Stimulated activated naive CD8-positive, alpha-beta T cell treated with anti-CD3 and anti-CD28 coated beads, Interleukin-15, Interleukin-2, amounts not matched to agents 100 U/mL and 50 U/mL, for 24 hours (primary cell): ENCODE measurements around the gene GPC5.
"Not testable (repeated sequence)": the region's sequence is repeated elsewhere in the genome, so short reads cannot be mapped to it uniquely, and the experiment has no call there.

Source experiments
- ATAC-seq: fragments of 150-1000 bp; cut with Tn5 transposase; one replicate; pipeline ENCODE4 v1.10.0; 2021
- DNase-seq: peaks from one replicate; pipeline ENCODE4 v3.0.0; 2021

The GPC5 gene

GRCh38 chr13:92482790-92483189 is 1084.4 kb downstream of the GPC5 start:
- not testable (repeated sequence) for DNase-seq, ATAC-seq

- no peak for DNase-seq
- ATAC-seq: no peak
Measured at GRCh38 chr13:92483894-92484293, 1085.5 kb downstream of the GPC5 start.

- DNase-seq: no peak
- no peak for ATAC-seq
Measured at GRCh38 chr13:92487238-92487637, 1088.8 kb downstream of the GPC5 start.

- no peak for ATAC-seq
- no peak for DNase-seq
Measured at GRCh38 chr13:92488249-92488852, 1089.9 kb downstream of the GPC5 start.

- DNase-seq (no peak), ATAC-seq (no peak)
Measured at GRCh38 chr13:92491839-92492238, 1093.4 kb downstream of the GPC5 start.

DNA sequence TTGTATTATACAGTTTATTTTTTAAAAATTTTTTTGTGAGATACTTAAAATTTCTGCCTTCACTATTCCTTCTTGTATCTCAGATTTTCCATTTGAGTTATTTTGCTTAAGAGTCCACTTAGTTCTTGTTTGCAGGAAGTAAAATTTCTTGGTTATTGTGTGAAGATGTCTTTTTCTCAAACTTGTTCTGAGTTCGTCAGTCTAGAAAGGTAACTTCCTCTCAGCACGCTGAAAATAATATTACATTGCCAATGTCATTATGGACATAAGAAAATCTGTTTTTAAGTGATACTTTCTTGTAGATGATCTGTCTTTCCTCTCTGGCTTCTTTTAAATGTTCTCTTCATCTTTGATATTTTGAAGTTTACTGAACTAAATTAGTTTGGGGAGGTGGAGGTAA is 1096.5 kb downstream of the GPC5 start:
- DNase-seq: no peak
- ATAC-seq: no peak

DNA sequence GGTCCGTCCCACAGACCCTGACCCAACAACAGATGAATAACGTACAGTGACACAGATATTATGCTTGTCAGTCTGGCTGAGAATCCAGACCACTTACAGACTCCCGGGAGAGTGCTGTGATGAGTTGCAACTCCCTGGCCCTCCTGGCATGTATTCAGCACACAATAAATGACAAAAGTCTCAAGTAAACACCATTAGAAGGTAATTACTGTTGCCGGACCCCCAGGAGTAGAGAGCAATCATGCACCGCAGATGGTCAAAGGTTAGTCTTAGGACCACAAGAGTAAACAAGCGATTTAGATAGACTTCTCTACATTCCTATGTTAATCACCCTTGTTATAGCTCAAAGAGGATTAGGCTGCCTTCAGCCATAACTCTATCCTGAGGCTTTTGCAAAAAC is 1101.8 kb downstream of the GPC5 start:
- DNase-seq (no peak), ATAC-seq (no peak)

GRCh38 chr13:92510416-92510815 is 1112.0 kb downstream of the GPC5 start:
- no peak for DNase-seq
- no peak for ATAC-seq

DNA sequence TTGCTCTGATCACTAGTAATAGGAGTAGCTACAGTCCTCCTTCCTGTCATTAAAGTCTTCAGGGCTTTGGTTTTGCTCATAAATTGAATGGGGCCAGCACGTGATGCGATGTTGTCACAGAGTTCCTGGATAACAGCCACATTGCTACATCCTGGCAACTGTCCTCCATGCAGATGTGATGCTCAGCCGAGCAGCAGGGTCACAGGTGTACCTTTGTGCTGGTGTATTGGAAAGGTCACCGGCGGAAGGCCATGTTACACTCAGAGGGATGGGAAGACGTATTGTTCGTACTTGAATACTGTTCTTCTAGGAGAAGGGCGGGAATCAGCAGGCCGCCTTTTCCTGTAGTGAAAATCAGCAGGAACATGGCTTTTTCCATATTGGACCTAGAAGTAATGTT is 1114.4 kb downstream of the GPC5 start:
- no peak for ATAC-seq
- no peak for DNase-seq

GRCh38 chr13:92513672-92514071 is 1115.3 kb downstream of the GPC5 start:
- no peak for DNase-seq
- no peak for ATAC-seq

DNA sequence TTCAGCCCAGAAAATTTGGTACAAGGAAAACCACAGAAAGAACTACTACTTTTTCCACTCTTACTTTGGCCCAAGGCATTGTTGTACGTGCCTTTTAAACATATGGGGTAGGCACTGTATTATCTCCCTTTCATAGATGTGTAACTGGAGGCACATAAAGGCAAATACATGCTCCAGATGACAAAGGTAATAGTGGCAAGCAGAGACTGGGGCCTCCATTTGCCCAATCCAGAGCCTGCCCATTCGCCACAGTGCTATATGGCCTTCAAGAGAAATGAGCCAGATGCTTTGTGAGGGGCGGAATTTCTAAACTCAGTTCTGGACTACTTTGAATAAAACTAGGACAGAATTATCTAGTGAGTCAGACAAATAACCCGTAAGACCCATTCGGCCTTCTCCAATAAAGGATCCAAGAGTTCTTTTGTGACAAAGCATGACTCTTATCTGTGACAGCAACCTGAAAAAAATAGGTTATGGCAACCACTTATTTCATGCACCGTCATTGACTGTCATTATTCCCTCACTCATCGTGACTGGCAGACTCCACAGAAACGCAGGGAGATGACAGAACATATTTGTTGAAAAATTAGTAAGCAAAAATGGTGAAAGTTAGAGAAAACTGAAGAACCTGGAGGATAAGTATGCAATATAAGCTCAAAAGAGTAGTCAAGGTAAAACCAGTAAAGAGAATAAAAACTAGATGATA is 1116.2 kb downstream of the GPC5 start:
- ATAC-seq: no peak
- no peak for DNase-seq

- DNase-seq, ATAC-seq: not testable (repeated sequence)
Measured at GRCh38 chr13:92516878-92517277, 1118.5 kb downstream of the GPC5 start.

- not testable (repeated sequence) for ATAC-seq, DNase-seq
Measured at GRCh38 chr13:92518622-92519021, 1120.2 kb downstream of the GPC5 start.

DNA sequence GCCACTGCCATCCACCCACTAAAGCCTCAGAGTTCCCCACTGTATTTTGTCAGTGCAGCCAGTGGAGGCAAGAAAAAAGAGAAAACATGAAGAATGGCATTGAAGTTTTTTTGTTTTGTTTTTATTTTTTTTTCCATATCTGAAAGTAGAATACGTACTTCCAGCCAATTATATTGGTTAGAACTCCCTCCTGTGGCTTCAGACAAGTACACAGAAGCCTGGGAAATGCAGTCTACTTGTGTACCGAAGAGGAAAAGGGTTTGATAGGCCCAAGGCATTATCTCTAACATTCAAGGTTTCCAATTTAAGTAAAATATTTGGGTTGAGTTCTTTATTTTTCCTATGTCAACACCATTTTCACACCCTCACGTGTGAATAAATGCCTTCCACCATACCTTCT is 1131.9 kb downstream of the GPC5 start:
- no peak for DNase-seq
- ATAC-seq: no peak

DNA sequence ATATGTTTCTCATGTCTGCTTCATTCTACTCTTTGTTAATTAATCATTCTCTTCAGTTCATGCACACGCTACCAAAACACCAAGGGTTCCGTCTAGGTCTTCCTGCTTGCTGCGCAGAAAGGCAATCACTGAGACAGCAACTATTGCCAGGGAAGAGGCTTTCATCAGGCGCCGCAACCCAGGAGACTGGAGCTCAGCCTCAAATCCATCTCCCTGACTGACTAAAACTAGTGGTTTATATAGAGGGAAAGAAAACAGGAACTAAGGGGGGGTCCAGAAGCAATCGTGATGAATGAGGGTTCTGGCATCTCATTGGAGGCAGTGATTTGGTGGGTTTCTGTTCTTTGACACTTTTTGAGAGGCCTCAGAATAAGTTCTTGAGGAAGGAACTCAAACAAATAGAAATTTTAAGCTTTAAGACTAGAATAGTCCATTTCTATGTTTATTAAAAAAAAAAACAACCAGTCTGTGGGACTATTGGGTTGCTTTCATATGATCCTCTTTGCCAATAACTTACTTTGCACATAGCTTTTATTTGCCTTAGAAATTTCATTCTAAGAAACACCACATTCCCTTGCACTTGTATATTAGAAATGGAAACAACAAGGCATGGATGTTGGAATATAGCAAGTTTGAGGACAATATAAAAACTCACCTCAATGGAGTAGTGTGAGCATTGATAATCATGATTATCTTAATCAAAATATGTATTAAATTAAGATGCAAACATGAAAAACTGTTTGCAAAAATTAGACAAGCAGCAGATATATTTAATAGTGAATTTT is 1137.0 kb downstream of the GPC5 start:
- no peak for DNase-seq
- no peak for ATAC-seq

- ATAC-seq: no peak
- no peak for DNase-seq
Measured at GRCh38 chr13:92537471-92537870, 1139.0 kb downstream of the GPC5 start.

DNA sequence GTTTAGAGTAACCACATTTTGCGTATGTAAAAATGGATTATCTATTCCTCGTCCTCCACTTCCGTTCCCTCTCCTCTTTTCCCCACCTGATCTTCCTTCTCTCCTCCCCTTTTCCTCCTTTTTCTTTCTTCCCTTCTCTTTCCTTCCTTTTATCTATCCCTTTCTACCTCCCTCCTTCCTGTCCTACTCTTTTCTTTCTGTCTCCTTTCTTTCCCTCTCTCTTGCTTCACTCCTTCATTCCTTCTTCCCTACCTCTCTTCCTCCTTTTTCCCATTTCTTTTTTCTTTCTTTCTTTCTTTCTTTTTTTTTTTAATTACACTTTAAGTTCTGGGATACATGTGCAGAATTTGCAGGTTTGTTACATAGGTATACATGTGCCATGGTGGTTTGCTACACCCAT is 1139.7 kb downstream of the GPC5 start:
- ATAC-seq (no peak), DNase-seq (no peak)

- ATAC-seq, DNase-seq: not testable (repeated sequence)
Measured at GRCh38 chr13:92539148-92539547, 1140.7 kb downstream of the GPC5 start.

- ATAC-seq (no peak), DNase-seq (no peak)
Measured at GRCh38 chr13:92547266-92547665, 1148.8 kb downstream of the GPC5 start.

DNA sequence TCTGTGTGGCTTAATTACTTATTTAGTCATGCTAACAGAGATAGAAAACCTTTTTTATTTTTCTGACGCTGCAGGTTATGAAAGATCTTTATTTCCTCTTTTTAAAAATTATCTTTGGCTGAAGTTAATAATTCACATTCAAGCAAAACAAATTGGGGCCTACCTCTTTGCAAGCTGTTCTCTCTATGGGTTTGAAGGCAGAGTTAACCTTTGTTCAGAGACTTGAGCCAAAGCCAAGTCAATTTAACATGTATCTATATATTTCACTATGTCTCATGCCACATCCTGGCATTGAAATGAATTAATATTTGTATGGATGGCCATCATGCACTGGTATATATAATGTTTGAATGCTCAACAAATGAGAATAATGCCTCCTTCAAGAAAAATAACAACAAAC is 1150.9 kb downstream of the GPC5 start:
- ATAC-seq: no peak
- DNase-seq: no peak

DNA sequence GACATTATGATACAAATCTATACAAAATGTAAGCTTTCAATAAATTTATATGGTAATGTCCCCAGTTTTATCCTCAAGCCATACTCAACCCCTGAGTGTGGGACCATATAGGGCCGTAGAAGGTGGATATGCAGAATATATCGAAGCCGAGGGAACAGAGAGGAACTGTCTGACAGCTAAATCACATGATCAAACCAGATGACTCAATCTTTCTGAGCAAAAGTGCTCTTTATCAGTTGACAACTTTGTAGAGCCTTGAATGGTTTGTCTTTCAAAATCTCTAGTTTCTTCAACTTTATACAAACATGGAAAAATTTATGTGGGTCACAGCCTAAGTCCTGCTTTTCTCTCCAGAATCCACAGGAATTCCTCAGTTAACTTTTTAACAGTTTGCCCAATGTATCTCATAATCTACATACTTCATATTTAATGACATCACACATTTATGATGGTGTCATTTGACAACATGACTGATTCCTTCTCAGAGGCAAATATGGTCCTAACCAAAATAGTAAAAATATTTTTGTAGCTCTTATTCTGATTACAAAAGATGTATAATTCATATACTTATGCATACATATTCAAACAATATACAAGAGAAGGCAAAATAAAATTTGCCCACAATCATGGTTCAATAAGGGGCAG is 1155.2 kb downstream of the GPC5 start:
- no peak for DNase-seq
- no peak for ATAC-seq

DNA sequence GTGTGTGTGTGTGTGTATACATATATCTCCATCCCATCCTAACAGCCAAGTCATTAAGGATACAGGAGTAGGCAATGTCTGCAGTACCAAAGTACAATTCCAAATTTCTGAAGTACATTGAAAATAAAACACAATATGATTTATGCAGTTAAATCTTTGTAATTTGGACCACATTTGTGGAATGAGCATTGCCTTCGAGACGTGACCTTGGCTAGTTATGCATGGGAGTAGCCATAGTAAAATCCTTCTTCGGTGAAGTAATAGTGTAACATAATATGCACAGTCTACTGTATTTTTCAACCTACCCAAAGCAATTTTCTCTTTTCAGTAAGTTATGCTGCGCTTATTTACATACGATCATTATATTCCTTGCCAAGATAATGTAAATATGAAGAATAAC is 1162.5 kb downstream of the GPC5 start:
- DNase-seq: no peak
- ATAC-seq: no peak

DNA sequence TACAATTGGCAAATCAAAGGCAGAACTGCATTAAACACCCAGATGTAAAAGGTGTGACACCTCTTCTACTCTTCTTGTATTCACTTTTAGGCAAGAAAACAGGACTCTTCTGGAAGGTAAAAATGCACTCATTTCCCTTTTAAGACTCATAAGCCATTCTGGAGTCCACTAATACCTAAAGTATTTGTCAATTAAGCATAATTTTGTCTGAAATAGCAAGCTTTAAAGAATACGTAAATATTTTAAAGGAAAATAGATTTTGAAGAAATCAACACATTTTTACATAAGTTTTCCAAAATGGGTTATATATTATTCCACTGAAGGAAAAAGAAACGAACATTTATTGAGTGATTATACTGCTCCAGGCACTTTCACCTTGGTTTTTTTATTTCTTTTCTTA is 1166.5 kb downstream of the GPC5 start:
- no peak for DNase-seq
- no peak for ATAC-seq
